NCI-H1694 (cell line): ENCODE measurements around the gene CELF5.
A peak's percentile ranks its signal among the peaks of the same experiment; 100 is the strongest.
"Not testable (repeated sequence)": the region's sequence is repeated elsewhere in the genome, so short reads cannot be mapped to it uniquely, and the experiment has no call there.

Experiments
- DNase-seq: peaks from one replicate; lab custom pipeline; 2025; lab: John Stamatoyannopoulos, UW

CELF5 gene

DNA sequence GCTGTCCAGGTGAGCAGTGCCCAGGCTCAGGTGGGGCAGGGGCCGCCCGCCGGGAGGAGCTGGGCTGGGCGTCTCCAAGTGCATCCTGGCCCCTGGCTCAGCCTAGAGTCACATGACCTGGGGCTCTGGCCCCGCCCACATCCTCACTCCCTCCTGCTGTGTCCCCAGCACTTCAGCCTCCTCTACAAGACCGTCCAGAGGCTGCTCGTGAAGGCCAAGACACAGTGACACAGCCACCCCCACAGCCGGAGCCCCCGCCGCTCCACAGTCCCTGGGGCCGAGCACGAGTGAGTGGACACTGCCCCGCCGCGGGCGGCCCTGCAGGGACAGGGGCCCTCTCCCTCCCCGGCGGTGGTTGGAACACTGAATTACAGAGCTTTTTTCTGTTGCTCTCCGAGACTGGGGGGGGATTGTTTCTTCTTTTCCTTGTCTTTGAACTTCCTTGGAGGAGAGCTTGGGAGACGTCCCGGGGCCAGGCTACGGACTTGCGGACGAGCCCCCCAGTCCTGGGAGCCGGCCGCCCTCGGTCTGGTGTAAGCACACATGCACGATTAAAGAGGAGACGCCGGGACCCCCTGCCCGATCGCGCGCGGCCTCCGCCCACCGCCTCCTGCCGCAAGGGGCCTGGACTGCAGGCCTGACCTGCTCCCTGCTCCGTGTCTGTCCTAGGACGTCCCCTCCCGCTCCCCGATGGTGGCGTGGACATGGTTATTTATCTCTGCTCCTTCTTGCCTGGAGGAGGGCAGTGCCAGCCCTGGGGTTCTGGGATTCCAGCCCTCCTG is 16.8 kb upstream of the CELF5 start:
- DNase-seq = no peak

DNA sequence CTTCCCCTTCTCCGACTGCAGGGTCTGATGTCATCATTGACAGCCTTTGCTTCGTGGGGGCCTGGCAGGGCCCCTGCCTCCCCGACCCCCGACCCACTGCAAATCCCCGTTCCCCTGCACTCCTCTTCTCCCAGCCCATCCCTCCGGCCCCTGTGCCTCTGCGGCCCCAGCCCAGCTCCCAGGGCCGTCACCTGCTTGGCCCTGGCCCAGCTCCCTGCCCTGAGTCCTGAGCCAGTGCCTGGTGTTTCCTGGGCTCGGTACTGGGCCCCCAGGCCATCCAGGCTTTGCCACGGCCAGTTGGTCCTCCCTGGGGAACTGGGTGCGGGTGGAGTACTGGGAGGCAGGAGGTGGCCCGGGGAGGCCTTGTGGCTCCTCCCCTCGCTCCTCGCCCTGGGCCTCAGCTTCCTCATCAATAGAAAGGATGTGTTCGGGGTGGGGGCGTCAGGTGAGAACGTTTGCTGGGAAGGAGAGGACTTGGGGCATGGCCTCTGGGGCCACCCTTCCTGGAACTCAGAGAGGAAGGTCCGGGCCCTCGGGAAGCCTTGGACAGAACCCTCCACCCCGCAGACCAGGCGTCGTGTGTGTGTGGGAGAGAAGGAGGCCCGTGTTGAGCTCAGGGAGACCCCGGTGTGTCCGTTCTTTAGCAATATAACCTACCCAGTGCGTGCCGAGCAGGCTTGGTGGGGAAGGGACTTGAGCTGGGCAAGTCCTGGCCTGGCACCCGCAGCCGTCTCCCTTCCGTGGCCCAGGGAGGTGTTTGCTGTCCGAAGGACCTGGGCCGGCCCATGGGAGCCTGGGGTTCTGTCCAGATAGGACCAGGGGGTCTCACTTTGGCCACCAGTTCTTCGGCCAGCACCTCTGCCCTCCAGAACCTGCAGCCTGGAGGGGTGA is 15.9 kb upstream of the CELF5 start:
- DNase-seq = no peak

DNA sequence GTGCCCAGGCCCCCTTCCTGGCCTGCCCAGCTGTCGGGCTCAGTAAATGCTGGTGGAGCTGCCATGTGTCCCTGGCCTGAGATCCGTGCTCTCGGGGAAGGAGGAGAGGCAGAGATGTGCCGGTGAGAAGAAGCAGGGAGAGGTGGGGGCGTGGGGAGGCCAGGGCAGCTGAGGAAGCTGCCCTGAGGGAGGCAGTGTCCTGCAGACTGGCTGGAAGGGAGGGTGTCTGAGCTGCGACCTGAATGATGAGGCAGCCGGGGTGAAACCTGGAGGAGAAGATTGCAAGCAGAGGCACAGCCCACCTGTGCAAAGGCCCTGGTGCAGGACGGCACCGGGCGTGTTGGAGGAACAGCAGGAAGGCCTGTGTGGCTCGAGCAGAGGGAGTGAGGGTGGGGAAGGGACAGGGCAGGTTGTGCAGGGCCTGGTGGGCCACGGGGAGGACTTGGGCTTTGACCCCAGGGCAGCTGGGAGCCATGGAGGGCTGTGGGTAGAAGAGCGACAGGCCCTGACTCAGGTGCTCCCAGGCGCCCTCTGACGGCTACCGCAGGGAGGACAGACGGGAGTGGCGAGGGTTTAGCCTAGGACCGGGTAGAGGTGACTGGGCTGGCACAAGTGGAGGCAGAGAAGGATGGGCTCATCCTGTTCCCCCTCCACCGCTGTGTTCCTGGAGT is 14.0 kb upstream of the CELF5 start:
- peak; percentile 20 for DNase-seq

DNA sequence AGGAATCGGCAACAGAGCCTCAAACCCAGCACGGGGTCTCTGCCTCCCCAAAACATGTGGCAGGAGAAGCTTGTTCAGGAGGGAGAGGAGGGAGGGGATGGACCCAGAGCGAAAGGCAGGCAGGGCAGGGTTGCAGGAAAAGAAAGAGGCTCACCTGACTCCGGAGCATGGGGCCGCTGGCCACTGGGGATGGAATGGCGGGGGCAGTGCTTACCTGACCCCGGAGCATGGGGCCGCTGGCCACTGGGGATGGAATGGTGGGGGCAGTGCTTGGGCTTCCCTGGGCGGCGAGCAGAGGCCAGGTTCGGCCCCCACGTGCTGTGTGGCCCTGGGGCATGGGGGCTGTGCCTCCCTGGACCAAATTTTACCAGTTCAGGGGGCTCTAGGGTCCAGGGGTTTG is 13.3 kb upstream of the CELF5 start:
- DNase-seq = no peak

DNA sequence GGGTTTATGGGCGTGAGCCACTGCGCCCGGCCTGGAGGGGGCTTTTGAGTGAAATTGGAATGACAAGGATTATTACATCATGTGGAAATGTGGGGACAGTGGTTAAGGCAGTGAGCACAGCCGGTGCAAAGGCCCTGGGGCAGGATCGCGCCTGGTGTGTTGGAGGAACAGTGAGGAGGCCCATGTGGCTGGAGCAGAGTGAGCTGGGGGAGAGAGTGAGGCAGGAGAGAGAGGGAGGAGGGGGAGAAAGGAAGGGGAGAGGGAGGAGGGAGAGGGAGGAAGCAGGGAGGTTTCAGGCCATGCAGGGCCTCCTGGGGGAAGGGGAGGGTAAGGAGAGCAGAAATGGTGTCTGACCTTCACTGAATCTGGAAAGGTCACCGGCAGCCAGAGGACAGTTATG is 11.3 kb upstream of the CELF5 start:
- no peak for DNase-seq

DNA sequence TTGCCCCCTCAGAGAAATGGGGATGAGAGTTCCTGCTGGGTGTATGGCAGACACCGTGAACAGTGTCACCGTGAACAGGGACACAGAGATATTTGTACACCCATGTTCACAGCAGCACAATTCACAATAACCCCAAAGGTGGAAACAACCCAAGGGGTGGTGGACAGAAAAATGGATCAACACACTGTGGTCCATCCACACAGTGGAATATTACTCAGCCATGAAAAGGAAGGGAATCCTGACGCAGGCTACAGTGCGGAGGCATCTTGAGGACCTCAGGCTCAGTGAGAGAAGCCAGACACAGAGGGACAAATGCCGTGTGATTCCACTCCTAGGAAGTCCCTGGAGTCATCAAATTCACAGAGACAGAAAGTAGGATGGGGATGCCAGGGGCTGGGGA is 7.6 kb upstream of the CELF5 start:
- no peak for DNase-seq

DNA sequence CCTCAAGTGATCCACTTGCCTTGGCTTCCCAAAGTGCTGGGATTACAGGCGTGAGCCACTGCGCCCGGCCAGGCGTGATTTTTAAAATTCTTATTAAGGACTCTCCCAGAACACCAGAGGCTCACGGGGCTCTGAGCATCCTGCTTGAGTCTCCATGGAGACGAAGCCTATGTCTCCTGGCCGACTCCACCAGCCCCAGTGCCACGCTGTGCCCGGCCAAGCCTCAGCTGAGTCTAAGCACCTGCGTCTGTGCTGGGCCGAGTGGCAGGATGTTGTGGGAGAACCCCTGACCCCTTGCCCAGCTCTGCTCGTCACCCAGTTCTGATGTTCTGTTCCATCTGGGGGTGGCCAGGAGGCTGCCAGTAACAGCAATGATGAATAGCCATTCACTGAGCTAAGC is 3.9 kb upstream of the CELF5 start:
- no peak for DNase-seq

DNA sequence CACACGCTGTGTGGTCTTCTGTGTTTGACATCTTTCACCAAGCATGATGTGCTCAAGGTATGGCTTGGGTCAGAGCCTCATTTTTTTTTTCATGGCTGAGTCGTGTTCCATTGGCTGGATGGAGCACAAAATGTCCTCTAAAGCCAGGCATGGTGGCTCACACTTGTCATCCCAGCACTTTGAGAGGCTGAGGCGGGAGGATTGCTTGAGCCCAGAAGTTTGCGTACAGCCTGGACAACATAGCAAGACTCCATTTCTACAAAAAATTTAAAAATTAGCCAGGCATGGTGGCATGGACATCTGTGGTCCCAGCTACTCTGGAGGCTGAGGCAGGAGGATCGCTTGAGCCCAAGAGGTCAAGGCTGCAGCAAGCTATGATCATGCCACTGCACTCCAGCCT is 2.9 kb upstream of the CELF5 start:
- DNase-seq = not testable (repeated sequence)

DNA sequence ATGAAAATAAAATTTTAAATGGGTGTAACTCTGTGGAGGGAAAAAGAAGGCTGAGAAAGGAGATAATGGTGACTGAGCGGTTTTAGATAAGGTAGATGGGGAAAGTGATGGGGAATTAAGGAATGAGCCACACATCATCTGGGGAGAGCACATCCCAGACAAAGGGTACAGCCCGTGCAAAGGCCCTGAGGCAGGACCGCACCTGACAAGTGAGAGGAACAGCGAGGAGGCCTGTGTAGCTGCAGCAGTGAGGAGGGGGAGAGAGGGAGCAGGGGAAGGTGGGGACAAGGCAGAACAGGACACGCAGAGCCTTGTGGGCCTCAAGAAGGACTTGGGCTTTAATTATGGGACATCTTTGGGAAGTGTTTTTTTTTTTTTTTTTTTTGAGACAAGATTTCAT is 1.8 kb upstream of the CELF5 start:
- no peak for DNase-seq

DNA sequence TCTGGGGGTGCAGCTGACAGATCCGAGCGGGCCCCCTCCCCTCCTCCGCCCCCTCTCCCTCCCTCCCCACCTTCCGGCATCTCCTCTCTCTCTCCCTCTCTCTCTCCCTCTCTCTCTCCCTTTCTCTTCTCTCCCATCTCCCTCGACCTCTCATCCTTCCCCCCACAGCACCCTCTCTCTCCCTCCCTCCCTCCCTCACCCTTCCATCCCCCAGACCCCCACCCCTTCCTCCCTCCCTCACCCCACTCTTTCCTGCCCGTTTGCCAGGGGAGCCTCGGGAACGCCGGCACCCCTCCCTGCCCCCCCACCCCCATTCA is 666 bp downstream of the CELF5 start:
- no peak for DNase-seq

DNA sequence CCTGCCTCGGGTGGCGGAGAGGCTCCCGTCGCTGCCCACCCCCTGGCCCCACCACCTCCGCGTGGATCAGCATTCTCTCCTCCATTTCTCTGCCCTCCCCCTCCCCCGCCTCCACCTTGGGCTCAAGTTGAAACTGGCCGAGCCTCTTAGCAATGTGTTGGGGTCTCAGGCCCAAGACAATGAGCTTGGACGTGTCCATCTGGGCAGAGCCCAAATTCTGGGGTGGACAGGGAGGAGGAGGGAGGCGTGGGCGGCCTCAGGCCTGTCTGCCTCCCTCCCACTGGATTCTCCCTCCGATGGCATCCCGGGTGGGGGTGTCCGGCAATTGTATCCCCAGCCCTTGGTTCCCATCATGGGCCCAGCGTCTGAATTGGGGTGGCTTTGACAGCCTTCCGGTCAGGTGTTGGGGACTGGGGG is 1.2 kb downstream of the CELF5 start:
- DNase-seq = no peak

DNA sequence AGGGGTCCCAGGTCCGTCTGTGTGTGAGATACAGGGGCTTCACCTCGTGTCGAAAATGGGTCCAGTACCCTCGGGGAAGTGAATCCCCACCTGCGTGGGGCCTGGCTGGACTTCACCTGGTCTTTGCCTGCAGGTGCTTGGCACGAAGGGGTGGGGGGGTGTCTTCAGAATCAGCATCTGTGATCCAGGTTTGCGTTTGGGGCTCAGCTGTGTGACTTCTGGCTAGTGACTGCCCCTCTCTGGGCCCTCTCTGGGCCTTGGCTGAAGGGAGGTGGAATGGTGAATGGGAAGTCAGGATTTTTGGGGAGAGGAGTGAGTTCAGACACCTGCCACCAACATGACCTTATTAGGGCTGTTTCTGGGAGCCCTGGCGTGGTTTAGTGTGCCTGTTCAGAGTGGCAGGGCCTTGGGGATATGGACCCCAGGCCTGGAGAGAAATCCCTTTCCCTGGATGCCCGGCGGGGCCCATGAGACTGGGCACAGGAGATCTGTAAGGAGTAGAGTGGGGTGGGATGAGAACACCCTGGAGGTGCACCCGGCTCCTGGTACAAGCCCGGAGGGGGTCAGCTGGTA is 2.7 kb downstream of the CELF5 start:
- no peak for DNase-seq

DNA sequence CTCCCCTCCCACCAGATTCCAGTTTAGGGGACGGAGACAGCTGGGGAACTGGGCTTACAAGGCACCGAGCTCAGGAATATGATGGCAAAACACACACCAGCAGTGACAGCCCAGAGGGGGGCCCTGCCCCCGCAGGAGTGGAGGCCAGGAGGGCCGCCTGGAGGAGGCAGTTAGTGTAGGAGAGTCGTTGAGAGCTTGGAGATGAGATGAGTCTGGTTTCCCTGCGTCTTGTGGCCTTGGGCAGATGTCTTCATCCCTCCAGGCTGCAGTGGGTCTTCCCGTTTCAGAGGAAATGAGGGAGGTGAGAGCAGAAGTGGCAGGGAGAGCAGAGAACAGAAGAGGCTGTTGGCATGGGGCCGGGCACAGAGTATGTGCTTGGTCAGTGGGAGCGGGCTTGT is 4.9 kb downstream of the CELF5 start:
- DNase-seq = no peak

DNA sequence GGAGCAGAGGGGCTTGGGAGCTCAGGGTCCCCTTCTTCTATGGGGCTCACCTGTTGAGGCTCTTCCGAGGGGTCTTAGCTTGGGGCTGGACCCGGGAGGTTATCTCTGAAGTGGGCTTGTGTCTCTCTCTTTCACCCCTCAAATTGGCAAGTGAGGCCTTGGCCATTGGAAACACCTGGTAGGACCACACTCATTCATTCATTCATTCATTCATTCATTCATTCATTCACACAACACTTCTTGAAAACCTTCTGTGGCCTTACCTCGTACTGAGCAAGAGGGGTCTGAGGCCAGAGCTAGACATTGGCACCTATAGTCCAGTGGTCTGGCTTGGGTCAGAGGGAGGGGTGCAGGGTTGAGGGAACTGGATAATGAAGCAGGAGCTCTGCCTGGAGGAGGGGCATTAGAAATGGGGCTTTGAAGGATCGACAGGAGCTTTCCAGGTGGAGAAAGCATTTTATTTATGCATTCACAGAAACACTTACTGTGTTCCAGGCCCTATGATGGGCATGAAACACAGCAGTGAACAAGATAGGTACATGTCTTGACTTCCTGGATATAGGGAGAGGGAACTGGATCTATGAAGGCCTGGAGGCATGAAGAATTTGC is 5.5 kb downstream of the CELF5 start:
- no peak for DNase-seq

DNA sequence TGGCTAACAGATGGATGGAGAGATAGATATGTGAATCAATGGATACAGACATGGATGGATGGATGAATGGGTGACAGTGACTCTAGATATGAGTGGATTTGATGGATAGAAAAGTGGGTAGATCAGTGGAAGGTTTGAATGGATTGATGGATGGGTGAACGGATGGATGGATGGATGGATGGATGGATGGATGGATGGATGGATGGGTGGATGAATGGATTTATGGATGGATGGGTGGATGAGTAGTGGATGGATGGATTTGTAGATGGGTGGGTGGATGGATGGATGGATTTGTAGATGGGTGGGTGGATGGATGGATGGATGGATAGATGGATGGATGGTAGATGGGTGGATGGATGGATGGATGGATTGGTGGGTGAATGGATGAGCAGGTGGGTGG is 6.8 kb downstream of the CELF5 start:
- no peak for DNase-seq

DNA sequence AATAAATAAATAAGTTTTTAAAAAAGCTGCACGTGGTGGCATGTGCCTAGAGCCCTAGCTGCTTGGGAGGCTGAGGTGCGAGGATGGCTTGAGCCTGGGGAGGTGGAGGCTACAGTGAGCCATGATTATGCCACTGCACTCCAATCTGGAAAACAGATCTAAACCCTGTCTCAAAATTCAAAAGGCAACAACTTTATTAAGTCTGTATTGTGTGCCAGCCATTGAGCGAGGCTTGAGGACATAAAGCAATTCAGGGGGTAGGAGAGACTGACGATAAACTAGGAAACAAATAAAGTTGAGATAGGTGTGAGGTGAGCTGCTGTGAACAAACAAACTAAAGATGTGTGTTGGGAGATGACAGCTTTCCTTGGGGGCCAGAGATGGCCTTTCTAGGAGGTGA is 8.7 kb downstream of the CELF5 start:
- no peak for DNase-seq

DNA sequence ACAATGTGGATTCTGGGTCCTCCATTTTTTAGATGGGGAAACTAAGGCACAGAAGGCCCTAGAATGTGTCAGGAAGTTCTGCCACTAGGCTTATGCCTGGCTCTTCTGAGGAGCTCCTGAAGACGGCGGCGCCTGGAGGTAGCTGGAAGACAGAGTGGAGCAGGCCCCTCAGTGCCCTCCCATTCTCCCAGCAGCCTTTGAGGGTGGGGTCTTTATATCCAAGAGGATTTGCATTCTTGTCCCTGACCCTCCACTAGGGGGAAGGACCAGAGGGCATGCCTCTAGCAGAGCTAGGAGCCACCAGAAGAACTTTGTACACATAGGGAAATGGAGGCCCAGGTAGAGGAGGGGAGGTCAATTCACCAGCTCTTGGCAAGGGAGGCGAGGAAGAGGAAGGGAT is 9.4 kb downstream of the CELF5 start:
- DNase-seq = no peak

DNA sequence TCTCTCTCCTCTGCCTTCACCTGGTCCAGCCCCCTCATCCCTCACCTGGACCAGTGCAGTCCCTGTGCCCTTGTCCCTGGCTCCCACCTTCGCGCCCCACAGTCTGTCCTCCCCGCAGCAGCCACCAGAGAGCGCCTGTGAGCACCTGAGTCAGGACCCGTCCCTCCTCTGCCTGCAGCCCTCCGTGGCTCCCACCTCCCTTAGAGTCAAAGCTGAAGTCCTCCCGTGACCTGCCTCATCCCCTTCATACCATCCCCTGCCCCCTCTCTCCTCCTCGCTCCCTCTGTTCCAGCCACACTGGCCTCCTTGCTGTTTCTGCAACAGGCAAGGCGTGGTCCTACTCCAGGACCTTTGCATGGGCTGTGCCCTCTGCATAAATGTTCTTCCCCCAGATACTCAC is 10.3 kb downstream of the CELF5 start:
- DNase-seq = no peak

DNA sequence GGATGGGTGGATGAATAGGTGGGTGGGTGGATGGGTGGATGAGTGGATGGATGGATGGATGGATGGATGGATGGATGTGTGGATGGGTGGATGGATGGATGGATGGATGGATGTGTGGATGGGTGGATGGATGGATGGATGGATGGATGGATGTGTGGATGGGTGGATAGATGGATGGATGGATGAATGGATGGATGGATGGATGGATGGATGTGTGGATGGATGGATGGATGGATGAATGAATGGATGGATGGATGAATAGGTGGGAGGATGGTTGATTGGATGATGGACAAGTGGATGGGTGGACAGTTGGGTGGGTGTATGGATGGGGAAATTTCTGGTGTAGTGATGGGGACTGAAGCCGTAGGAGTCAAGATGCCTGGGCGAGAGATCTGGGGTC is 11.1 kb downstream of the CELF5 start:
- not testable (repeated sequence) for DNase-seq

DNA sequence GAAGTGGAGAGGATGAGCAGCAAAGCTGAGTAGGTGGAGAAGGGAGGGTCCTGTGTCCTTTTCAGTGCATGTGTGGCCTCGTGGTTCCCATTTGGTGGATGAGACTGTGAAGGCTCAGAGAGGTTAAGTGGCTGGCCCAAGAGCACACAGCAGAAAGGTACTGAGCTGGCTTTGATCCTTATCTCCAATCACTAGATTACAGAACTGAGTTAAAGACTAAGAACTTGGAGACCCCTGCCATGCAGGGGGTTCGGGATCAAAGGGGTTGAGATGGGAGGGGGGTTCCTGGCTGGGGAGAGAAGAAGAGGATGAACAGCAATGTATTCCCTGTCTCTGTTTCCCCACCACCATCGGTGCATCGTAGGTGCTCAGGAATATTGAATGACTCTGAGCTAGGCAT is 11.8 kb downstream of the CELF5 start:
- DNase-seq = no peak

DNA sequence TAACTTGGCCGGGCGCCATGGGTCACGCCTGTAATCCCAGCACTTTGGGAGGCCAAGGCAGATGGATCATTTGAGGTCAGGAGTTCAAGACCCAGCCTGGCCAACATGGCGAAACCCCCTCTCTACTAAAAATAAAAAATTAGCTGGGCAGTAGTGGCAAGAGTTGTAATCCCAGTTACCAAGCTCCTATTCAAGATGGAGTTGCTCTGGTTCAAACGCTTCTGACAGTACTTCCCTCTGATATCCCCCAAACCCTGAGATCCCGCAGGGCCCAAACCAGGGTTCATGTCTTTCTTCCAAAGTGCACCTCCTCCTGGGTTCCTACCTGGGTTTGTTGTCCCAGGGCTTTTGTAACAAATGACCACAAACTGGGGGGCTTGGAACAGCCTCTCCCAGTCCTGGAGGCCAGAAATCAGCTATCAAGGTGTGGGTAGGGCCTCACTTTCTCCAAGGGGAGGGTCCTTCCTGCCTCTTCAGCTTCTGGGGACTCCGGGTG is 13.7 kb downstream of the CELF5 start:
- DNase-seq = no peak

DNA sequence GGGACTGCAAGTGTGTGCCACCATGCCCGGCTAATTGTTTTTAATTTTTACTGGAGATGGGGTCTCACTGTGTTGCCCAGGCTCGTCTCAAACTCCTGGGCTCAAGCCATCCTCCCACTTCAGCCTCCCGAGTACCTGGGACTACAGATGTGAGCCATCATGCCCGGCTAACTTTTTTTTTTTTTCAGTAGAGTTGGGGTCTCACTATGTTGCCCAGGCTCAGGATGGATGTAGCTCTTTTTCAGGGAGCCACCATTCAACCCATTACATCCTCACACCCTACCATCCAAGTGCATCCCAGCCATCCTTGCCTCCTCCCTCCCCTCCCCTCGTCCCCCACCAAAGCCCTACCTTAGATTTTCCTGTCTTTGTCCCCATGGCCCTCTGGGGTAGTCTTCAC is 14.9 kb downstream of the CELF5 start:
- DNase-seq = no peak
